Osteoblast (primary cell): ENCODE results near the gene CCDC169. TPM values are rescaled to one million over a fixed set of nuclear protein-coding genes. Genes with fewer than 3 reads are reported as not detected.

ENCODE experiments used
- DNase-seq: peaks from one replicate; pipeline ENCODE4 v3.0.0; 2011; ENCODE audit warnings: low spot score, mixed read lengths; ENCODE audit not compliant: insufficient read length; ENCODE audit errors: missing footprints
- H2AFZ ChIP-seq: 2 replicates; pipeline ENCODE4 v1.6.0; 2011; ENCODE audit warnings: mild to moderate bottlenecking, low read length
- H3K27ac ChIP-seq: 2 replicates; pipeline ENCODE4 v1.5.1; 2011; ENCODE audit warnings: mild to moderate bottlenecking, low read depth, low read length, moderate library complexity
- H3K27me3 ChIP-seq: 2 replicates; pipeline ENCODE4 v1.6.0; 2012; ENCODE audit warnings: mild to moderate bottlenecking, control low read depth, inconsistent platforms, low read length, moderate library complexity; ENCODE audit not compliant: insufficient read depth
- H3K36me3 ChIP-seq: 2 replicates; pipeline ENCODE4 v1.5.1; 2011; ENCODE audit warnings: mild to moderate bottlenecking, low read length, control low read depth, moderate library complexity; ENCODE audit not compliant: insufficient read depth
- H3K4me1 ChIP-seq: 2 replicates; pipeline ENCODE4 v1.5.1; 2011; ENCODE audit warnings: mild to moderate bottlenecking, low read length, control low read depth, moderate library complexity; ENCODE audit not compliant: insufficient read depth
- H3K4me2 ChIP-seq: 2 replicates; pipeline ENCODE4 v1.6.0; 2011; ENCODE audit warnings: mild to moderate bottlenecking, low read length; ENCODE audit not compliant: insufficient read depth
- H3K4me3 ChIP-seq: fragments of 200-600 bp; sonication (generic); 3 replicates; pipeline ENCODE4 v1.5.1; 2012; ENCODE audit warnings: mild to moderate bottlenecking, low read length, inconsistent platforms; ENCODE audit not compliant: insufficient read depth
- H3K79me2 ChIP-seq: 2 replicates; pipeline ENCODE4 v1.6.0; 2012; ENCODE audit warnings: mild to moderate bottlenecking, low read length, control low read depth, inconsistent platforms; ENCODE audit not compliant: insufficient read depth
- H3K9me3 ChIP-seq: 2 replicates; pipeline ENCODE4 v1.5.1; 2011; ENCODE audit warnings: low read depth, low read length, control low read depth
- H4K20me1 ChIP-seq: 2 replicates; pipeline ENCODE4 v1.6.0; 2012; ENCODE audit warnings: mild to moderate bottlenecking, low read length, control low read depth; ENCODE audit not compliant: insufficient read depth
- total RNA-seq: library from RNA; depleted of rRNA; stranded (reverse); fragments of >200 nt; gene quantifications from 2 replicates; pipeline ENCODE4 v1.2.3, GENCODE V29; 2012
- TF ChIP-seq, protein P1 (sequence below): IDR thresholded peaks from 2 replicates; pipeline ENCODE4 v1.5.1; 2011; ENCODE audit warnings: mild to moderate bottlenecking, low read depth, low read length, moderate library complexity; ENCODE audit errors: extremely low read depth

CCDC169 gene
- total RNA-seq, 1 donor, result 5.1 TPM

DNA sequence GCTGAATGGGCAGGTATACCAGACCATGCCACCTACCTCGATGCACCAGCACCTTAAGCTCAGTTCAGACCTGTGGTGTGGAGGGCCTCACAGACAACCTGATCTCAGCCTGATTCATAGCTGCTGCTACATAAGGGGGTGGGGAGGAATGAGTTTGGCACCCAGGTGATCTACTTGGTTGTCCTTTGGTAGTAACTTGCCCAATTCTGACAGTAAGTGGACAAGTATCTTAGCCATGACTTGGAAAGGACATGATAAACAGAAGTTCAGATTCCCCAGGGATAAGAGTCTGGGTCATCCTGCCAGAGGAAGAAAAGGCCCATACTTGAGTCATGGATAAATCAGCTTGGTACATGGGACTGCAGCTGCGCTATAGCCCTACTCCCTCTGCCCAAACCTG lies 54.9 kb downstream of the CCDC169 start:
- Histone ChIP-seq H3K9me3 (peaks cover 2% of the 10 kb centered on the region), H3K27ac (no peak overlapping the region), H2AFZ (no peak overlapping the region), H3K36me3 (no peaks in the 10 kb centered on the region), H3K4me1 (no peaks in the 10 kb centered on the region), H3K27me3 (no peaks in the 10 kb centered on the region), H4K20me1 (no peaks in the 10 kb centered on the region), H3K79me2 (no peaks in the 10 kb centered on the region), H3K4me2 (no peak overlapping the region), H3K4me3 (no peak overlapping the region)
- DNase-seq, result no peak
- TF ChIP-seq, protein P1, sequence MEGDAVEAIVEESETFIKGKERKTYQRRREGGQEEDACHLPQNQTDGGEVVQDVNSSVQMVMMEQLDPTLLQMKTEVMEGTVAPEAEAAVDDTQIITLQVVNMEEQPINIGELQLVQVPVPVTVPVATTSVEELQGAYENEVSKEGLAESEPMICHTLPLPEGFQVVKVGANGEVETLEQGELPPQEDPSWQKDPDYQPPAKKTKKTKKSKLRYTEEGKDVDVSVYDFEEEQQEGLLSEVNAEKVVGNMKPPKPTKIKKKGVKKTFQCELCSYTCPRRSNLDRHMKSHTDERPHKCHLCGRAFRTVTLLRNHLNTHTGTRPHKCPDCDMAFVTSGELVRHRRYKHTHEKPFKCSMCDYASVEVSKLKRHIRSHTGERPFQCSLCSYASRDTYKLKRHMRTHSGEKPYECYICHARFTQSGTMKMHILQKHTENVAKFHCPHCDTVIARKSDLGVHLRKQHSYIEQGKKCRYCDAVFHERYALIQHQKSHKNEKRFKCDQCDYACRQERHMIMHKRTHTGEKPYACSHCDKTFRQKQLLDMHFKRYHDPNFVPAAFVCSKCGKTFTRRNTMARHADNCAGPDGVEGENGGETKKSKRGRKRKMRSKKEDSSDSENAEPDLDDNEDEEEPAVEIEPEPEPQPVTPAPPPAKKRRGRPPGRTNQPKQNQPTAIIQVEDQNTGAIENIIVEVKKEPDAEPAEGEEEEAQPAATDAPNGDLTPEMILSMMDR, result no peak

DNA sequence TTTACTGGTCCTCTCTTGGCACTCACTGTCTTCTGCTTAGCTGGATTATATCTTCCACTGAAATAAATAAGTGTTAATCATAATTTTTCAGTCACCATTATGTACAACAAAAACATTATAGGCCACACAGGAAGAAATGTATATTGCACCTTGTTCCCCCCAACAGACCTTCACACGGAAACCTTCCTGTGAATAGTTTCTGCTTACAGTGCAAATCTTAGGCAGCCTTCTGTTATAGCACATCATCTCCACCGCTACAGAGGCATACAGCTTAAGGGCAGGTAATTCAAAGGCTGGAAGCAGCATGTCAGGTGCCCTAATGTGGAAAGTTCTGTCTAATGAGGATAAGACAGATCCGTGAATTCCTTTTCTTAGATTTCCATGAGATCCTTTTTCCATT lies 66.4 kb downstream of the CCDC169 start:
- Histone ChIP-seq H3K9me3 (no peaks in the 10 kb centered on the region), H3K36me3 (no peaks in the 10 kb centered on the region), H3K27ac (no peak overlapping the region), H4K20me1 (no peaks in the 10 kb centered on the region), H3K4me3 (no peak overlapping the region), H3K27me3 (no peaks in the 10 kb centered on the region), H3K4me1 (no peaks in the 10 kb centered on the region), H3K79me2 (no peaks in the 10 kb centered on the region), H3K4me2 (no peak overlapping the region), H2AFZ (no peak overlapping the region)
- TF ChIP-seq, protein P1, result no peak
- DNase-seq, result no peak

DNA sequence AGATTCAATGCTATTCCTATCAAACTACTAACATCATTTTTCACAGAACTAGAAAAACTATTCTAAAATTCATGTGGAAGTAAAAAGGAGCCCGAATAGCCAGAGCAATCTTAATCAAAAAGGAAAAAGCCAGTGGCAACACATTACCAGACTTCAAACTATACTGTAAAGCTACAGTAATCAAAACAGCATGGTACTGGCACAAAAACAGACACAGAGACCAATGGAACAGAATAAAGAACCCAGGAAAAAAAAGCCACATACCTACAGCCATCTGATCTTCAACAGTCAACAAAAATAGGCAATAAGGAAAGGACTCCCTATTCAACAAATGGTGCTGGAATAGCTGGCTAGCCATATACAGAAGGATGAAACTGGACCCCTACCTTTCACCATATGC lies 72.9 kb downstream of the CCDC169 start:
- Histone ChIP-seq H4K20me1 (no peaks in the 10 kb centered on the region), H3K4me1 (no peaks in the 10 kb centered on the region), H3K36me3 (no peaks in the 10 kb centered on the region), H3K9me3 (no peaks in the 10 kb centered on the region), H3K27ac (no peak overlapping the region), H3K4me3 (no peak overlapping the region), H3K4me2 (no peak overlapping the region), H3K27me3 (no peaks in the 10 kb centered on the region), H3K79me2 (no peaks in the 10 kb centered on the region), H2AFZ (no peak overlapping the region)
- TF ChIP-seq, protein P1, result no peak
- no peak for DNase-seq

DNA sequence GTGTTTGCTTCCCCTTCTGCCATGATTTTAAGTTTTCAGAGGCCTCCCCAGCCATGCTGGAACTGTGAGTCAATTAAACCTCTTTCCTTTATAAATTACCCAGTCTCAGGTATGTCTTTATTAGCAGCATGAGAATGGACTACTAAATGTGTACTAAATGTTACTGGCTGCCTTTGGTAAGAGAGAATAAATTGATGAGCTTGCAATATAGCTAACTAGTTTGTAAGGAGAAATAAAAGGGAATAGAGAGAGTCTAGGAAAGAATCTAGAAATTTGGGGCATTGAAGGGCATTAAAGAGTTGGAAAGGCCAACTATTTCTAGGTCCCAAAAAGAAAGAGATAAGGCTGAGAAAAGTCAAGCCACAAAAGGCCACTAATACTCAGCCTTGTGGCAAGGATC lies 77.7 kb downstream of the CCDC169 start:
- Histone ChIP-seq H3K9me3 (no peaks in the 10 kb centered on the region), H2AFZ (no peak overlapping the region), H4K20me1 (no peaks in the 10 kb centered on the region), H3K36me3 (no peaks in the 10 kb centered on the region), H3K4me3 (no peak overlapping the region), H3K27me3 (no peaks in the 10 kb centered on the region), H3K4me2 (no peak overlapping the region), H3K27ac (no peak overlapping the region), H3K4me1 (no peaks in the 10 kb centered on the region), H3K79me2 (no peaks in the 10 kb centered on the region)
- DNase-seq, result no peak
- TF ChIP-seq, protein P1, result no peak
